HG02852 (cell line): ENCODE data around the gene RNF213.
"Not testable (repeated sequence)": the region's sequence is repeated elsewhere in the genome, so short reads cannot be mapped to it uniquely, and the experiment has no call there.

Experiments used
- ATAC-seq: cut with Tn5 transposase; IDR thresholded peaks from one replicate; pipeline ENCODE4 v1.9.1; 2021; ENCODE audit warnings: mild to moderate bottlenecking, moderate library complexity; ENCODE audit not compliant: unreplicated experiment

RNF213 gene

DNA sequence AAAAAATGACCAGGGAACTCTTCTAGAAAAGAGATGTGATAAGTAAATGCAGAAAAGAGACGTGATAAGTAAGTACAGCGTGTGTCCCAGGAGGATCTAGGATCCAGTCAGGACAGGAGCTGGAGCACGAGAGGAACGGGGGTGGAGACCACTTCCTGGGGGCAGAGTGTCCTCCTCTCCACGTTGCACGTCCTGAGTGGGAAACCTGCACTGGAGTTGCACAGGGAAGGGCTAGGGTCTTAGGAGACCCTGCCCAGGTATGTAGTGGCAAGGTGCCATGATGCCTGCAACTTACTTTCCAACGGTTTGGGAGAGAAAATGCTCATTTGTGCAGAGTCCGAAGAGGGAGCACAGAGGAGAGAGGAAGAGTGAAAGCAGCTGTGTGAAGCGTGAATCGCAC, 55.8 kb downstream of the RNF213 start:
- no peak for ATAC-seq

DNA sequence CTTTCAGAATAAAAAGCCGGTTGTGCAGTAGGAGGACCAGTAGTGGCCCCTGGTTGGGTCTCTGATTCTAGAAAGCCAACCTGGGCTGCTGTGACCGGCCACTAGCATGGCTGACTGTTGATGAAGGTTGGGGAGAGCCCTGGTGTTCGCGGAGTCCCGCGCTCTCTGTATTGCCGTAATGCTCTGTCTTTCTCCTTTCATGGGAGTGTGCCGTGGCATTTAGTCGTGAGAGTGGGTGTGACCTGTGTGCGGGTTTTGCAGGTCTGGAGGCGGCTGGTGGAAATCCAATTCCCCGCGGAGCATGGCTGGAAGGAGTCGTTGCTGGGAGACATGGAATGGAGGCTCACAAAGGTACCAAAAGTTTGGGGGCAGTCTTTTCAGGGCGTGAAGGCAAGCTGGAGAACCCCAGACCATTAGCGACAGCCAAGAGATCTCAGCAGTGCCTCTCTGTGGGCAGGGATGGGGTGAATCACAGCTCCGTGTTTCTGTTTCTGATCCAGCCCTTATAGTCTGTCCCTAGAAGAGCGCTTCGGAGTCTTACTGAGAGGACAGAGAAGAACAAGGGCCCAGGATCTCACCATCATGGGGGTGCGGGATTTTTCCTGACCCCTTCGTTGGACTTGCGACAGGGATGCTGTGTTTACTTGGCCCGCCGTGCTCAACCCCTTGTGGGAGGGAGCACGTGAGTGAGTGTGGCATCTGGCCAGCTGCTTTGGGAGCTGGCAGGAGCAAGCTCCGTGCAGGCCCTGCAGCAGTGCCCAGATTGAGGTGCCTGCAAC, 56.5 kb downstream of the RNF213 start:
- ATAC-seq: no peak

DNA sequence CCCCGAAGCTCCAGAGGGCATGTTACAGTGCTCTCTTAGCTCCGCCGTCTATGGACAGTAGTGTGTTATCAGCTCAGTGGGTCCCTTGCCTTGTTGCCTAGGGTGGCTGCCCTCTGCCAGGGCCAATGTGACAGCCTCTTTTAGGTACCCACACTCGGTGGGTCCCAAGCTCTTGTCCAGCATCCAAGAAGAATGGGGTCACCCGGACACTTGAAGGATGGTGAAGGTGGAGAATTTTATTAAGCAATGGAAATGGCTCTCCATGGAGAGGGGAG, 57.0 kb downstream of the RNF213 start:
- ATAC-seq: no peak

DNA sequence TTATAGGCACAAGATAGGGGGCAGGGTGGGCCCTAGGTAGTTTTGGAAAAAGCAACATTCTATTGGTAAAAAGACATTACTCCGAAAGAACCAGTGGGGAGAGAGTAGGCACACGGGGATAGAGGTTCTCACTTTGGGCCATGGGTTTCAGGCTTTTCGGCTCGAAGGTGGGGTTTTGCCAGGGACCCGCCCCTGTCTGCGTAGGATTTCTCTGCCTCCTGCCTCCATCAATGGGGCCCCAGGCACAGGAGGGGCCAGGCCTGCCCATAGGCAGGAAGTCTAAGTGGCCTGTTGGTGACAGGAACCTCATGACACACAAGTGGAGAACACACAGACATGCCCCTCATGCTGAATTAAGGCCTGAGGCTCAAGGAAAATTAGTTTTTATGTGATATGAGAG, 57.5 kb downstream of the RNF213 start:
- no peak for ATAC-seq

DNA sequence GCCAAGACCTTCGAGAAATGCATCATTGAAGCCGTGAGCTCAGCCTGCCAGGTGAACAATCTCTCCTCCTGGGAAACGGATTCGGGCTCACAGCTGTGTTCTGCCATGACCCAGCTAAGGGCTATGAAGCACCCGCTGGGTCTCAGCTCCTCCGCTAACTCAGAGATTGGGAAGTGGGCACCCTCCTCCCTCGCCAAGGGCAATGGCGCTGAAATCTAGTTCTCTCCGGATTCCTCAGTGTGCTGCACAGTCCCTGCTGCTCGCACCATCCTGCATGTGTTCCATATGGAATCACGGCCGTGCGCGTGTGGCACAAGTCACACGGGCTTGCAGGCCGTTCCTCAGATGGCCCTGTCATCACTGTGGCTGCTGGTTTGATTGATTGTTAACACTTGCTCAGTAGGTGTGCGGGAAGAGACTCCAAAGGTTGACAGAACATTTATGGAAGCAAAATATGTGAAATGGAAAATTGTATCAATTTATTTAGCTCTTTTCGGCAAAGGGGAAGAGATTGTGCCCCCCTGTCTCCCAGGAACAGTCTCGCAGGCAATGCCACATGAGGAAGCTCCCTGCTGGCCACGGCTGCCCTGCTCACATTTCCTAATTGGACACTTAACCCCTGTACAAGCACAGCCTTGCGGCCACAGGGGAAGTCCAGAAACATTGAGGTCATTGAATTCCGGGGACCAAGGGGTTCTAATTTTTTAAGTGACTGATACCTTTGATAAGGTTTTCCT, 58.8 kb downstream of the RNF213 start:
- no peak for ATAC-seq

DNA sequence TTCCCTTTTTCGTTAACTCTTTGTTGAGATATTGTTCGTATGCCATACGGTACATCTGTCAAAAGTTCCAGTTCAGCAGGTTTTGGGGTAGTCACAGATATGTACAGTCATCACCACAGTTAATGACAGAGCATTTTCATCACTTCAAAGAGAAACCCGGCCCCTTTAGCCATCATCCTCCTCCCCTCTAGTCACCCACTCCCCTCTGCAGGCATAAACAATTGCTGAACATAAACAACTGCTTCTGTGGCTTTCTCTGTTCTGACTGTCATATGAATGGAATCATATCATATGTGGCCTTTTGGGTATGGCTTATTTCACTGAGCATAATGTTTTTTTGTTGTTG, 59.3 kb downstream of the RNF213 start:
- ATAC-seq: no peak

- ATAC-seq: no peak
Measured at GRCh38 chr17:80320496-80320895, 59.8 kb downstream of the RNF213 start.

GRCh38 chr17:80322864-80323263, 62.2 kb downstream of the RNF213 start:
- ATAC-seq: no peak

DNA sequence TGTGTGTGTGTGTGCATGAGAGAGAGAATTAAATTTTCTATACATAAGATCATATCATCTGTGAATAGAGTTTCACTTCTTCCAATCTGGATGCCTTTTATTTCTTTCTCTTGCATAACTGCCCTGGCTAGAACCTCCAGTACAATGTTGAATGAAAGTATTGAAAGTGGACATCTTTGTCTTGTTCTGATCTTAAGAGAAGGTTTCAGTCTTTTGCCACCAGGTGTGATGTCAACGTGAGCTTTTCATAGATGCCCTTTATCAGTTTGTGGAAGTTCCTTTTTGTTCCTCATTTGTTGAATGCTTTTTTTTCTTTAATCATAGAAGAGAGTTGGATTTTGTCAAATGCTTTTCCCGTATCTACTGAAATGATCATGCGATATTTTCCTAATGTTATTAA, 63.3 kb downstream of the RNF213 start:
- no peak for ATAC-seq

DNA sequence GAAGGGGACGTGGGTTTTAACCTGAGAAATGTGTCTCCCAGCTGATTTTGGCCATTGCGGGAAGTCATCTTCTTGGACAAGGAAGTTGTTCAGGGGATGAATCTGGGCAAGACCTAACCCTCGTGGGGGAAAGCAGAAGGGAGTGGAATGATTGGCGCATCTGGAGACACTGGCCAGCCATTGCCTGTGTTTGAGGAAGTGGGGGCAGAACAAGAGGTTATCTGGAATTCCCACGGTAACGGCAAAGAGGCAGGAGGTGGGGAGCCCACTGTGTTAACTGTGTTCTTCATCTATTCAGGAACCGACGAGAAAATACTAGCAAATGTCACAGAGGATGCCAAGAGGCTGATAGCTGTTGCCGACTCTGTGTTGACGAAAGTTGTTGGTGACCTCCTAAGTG, 66.9 kb downstream of the RNF213 start:
- ATAC-seq: no peak

GRCh38 chr17:80328634-80329380, 68.2 kb downstream of the RNF213 start:
- no peak for ATAC-seq

GRCh38 chr17:80329421-80329820, 68.8 kb downstream of the RNF213 start:
- ATAC-seq: not testable (repeated sequence)

DNA sequence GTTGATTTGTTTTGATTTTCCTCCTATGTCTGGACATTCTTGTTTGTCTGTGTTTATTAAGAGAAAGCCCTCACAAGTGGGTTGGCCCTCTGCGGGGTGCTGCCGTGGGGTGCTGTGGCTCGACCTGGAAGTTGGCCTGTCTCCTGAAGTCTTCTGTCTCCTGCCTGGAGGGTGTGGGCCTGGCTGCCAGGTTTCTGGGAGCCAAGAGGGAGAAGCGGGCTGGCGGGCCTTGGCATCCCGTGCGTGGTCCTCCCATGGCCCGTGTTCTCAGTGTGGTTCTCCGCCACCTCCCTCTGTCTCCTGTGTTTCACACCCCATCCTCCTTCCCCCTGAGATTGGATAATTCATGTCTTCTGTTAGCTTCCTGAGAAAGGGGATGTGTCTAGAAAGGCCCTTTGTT, 69.6 kb downstream of the RNF213 start:
- ATAC-seq: no peak

- ATAC-seq: not testable (repeated sequence)
Measured at GRCh38 chr17:80330938-80331337, 70.3 kb downstream of the RNF213 start.

DNA sequence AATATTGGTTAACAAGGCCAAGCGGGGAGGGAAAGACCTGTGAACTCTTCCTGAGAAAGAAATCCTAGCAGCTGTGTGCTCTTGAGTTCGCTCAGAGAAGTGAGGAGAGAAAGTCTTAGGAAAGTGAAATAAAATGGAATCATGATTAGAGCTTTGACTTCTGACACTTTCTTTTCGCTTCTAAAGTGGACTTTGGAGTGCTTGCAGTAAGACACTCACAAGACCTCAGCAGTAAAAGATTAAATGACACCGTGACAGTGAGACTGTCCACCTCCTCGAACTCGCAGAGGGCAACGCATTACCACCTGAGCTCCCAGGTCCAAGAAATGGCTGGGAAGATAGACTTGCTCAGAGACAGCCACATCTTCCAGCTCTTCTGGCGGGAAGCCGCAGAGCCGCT, 71.2 kb downstream of the RNF213 start:
- no peak for ATAC-seq

- no peak for ATAC-seq
Measured at GRCh38 chr17:80337195-80337895, 76.7 kb downstream of the RNF213 start.

DNA sequence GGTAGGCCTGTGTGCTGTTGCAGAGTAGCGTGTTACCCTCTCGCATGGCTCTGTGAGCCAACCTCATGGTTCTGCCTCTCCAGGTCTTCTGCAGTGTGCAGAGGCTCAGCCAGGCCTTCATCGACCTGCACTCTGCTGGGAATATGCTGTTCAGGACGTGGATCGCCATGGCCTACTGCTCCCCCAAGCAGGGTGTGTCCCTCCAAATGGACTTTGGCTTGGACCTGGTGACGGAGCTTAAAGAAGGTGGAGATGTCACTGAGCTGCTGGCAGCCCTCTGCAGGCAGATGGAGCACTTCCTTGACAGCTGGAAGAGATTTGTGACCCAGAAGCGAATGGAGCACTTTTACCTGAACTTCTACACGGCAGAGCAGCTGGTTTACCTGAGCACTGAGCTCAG, 78.5 kb downstream of the RNF213 start:
- no peak for ATAC-seq

DNA sequence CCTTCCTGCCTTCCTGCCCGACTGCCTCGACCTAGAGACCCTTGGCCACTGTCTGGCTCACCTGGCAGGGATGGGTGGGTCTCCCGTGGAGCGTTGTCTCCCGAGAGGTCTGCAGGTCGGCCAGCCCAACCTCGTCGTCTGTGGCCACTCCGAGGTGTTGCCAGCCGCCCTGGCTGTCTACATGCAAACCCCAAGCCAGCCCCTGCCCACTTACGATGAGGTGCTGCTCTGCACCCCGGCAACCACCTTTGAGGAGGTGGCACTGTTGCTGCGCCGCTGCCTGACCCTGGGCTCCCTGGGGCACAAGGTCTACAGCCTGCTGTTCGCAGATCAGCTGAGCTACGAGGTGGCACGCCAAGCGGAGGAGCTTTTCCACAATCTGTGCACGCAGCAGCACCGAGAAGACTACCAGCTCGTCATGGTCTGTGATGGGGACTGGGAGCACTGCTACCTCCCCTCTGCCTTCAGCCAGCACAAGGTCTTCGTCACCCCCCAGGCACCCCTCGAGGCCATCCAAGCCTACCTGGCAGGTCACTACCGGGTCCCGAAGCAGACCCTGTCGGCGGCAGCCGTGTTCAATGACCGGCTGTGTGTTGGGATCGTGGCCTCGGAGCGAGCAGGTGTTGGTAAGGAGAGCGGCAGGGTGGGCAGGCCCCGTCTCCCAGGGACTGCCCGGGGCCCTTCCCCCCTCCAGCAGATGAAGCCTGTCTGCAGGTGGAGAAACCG, 79.2 kb downstream of the RNF213 start:
- no peak for ATAC-seq

DNA sequence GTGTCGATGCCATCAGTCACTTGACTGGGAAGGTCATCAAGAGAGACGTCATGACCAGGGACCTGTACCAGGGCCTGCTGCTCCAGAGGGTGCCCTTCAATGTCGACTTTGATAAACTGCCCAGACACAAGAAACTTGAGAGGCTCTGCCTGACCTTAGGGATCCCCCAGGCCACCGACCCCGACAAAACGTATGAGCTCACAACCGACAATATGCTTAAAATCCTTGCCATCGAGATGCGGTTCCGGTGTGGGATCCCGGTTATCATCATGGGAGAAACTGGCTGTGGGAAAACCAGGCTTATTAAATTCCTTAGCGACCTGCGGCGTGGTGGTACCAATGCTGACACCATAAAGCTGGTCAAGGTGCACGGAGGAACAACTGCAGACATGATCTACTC, 84.7 kb downstream of the RNF213 start:
- ATAC-seq: no peak

DNA sequence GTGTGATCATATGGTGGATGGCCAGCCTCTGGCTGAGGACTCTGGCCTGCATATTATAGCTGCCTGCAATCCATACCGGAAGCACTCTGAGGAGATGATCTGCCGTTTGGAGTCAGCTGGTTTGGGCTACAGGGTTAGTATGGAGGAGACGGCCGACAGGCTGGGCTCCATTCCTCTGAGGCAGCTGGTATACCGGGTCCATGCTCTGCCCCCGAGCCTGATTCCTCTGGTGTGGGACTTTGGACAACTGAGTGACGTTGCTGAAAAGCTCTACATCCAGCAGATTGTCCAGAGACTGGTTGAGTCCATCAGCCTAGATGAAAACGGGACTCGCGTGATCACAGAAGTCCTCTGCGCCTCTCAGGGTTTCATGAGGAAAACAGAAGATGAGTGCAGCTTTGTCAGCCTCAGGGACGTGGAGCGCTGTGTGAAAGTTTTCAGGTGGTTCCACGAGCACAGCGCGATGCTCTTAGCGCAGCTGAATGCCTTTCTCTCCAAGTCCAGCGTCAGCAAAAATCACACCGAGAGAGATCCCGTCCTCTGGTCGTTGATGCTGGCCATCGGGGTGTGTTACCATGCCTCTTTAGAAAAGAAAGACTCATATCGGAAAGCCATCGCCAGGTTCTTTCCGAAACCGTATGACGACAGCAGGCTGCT, 85.3 kb downstream of the RNF213 start:
- ATAC-seq: no peak
